Lung (tissue), 12 donors: Measurements from ENCODE around the gene ACAD8. TPM values are rescaled to one million over a fixed set of nuclear protein-coding genes. Genes with fewer than 3 reads are reported as not detected.

ENCODE experiments used
- ATAC-seq: fragments of 200-7000 bp; cut with Tn5 transposase; one replicate; pipeline ENCODE4 v1.9.1; 2020; ENCODE audit warnings: moderate number of reproducible peaks; ENCODE audit not compliant: insufficient read depth, low FRiP score
- DNase-seq, 3 donors: peaks; one replicate each; pipeline ENCODE4 v3.0.0-alpha.2; 2013 to 2017
- H3K27ac ChIP-seq, 2 donors: one replicate each; pipeline ENCODE4 v1.5.1; 2013; ENCODE audit warnings: mild to moderate bottlenecking in 2 of 2, moderate library complexity in 2 of 2, control low read depth in 1 of 2, inconsistent platforms in 1 of 2, low read depth in 1 of 2, low read length in 1 of 2
- H3K27me3 ChIP-seq, 3 donors: one replicate each; pipeline ENCODE4 v1.5.1; 2013; ENCODE audit warnings: low read length in 2 of 3; ENCODE audit not compliant: control insufficient read depth in 3 of 3, insufficient read depth in 3 of 3
- H3K36me3 ChIP-seq, 4 donors: one replicate each; pipeline ENCODE4 v1.5.1; 2013; ENCODE audit warnings: low read length in 4 of 4, mild to moderate bottlenecking in 1 of 4, moderate library complexity in 1 of 4; ENCODE audit not compliant: control insufficient read depth in 4 of 4, insufficient read depth in 4 of 4
- H3K4me1 ChIP-seq, 5 donors: one replicate each; pipeline ENCODE4 v1.5.1; 2013; ENCODE audit warnings: low read length in 5 of 5, mild to moderate bottlenecking in 2 of 5, moderate library complexity in 1 of 5; ENCODE audit not compliant: control insufficient read depth in 5 of 5, insufficient read depth in 5 of 5
- H3K4me3 ChIP-seq: one replicate; pipeline ENCODE4 v1.5.1; 2013; ENCODE audit warnings: mild to moderate bottlenecking, control low read depth, moderate library complexity
- H3K9ac ChIP-seq, 2 donors: one replicate each; pipeline ENCODE4 v1.5.1; 2013; ENCODE audit warnings: low read length in 2 of 2, control low read depth in 1 of 2; ENCODE audit not compliant: insufficient read depth in 1 of 2
- H3K9me3 ChIP-seq, 4 donors: one replicate each; pipeline ENCODE4 v1.5.1; 2013; ENCODE audit warnings: low read length in 3 of 4, mild to moderate bottlenecking in 1 of 4, moderate library complexity in 1 of 4; ENCODE audit not compliant: control insufficient read depth in 4 of 4, insufficient read depth in 3 of 4
- WGBS, 2 donors: extraction: QIAGEN DNeasy Blood & Tissue Kit; methylation state at CpG; one replicate each; pipeline ENCODE4 v1.1.7; 2013; 5-methylcytosine and 5-hydroxymethylcytosine counted together
- polyA plus RNA-seq, 2 donors: library from polyadenylated mRNA; stranded (reverse); fragments of 200-250 nt; gene quantifications; one replicate each; pipeline ENCODE4 v1.2.1, GENCODE V29; 2013
- total RNA-seq, 2 donors: library from RNA; depleted of rRNA in 1 of 2; stranded (reverse); fragments of >200 nt in 1 of 2; gene quantifications; one replicate each; pipeline ENCODE4 v1.2.1, GENCODE V29; 2014 to 2021
- TF ChIP-seq, protein P1 (sequence below): IDR thresholded peaks from 2 replicates; pipeline ENCODE4 v1.5.1; 2012; ENCODE audit warnings: mild to moderate bottlenecking; ENCODE audit errors: control extremely low read depth, extremely low read depth
- donor health status: control.
- donor health status: control.
- donor health status: Bipolar disorder and iron deficiency.
- donor health status: healthy.
- donor health status: DM: yes; HTN: yes; CAD: no.

Gene ACAD8
- total and polyA plus RNA-seq, 4 donors: 24.7 to 36.3 (median 30.0) TPM

DNA sequence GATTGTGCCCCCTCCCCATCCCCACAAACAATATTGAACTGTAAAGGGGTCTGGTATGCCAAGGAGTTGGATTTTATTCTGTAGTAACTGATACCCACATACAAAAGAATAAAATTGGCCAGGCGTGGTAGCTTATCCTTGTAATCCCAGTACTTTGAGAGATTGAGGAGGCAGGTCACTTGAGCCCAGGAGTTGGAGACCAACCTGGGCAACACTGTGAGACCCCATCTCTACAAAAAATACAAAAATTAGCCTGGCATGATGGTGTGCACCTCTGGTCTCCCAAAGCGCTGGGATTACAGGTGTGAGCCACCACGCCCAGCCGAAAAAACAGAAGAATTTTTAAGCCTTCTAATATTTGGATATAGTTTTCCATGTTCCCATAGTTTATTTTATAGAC lies 18.6 kb downstream of the ACAD8 start:
- no peak for DNase-seq
- 91 to 92% methylated on average over 4 of the region's 4 CpGs for WGBS, 2 donors
- Histone ChIP-seq H3K9me3 (no peaks in the 10 kb centered on the region), H3K4me1 (peaks cover 0 to 18% (median 0%) of the 10 kb centered on the region in 5 donors), H3K4me3 (no peak overlapping the region), H3K27me3 (peaks cover 6 to 59% (median 49%) of the 10 kb centered on the region in 3 donors), H3K36me3 (no peaks in the 10 kb centered on the region), H3K9ac (no peak overlapping the region), H3K27ac (no peak overlapping the region)
- no peak for ATAC-seq
- TF ChIP-seq, protein P1, sequence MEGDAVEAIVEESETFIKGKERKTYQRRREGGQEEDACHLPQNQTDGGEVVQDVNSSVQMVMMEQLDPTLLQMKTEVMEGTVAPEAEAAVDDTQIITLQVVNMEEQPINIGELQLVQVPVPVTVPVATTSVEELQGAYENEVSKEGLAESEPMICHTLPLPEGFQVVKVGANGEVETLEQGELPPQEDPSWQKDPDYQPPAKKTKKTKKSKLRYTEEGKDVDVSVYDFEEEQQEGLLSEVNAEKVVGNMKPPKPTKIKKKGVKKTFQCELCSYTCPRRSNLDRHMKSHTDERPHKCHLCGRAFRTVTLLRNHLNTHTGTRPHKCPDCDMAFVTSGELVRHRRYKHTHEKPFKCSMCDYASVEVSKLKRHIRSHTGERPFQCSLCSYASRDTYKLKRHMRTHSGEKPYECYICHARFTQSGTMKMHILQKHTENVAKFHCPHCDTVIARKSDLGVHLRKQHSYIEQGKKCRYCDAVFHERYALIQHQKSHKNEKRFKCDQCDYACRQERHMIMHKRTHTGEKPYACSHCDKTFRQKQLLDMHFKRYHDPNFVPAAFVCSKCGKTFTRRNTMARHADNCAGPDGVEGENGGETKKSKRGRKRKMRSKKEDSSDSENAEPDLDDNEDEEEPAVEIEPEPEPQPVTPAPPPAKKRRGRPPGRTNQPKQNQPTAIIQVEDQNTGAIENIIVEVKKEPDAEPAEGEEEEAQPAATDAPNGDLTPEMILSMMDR: no peak

- 37 to 39% methylated on average over 18 of the region's 18 CpGs for WGBS, 2 donors
- TF ChIP-seq, protein P1: no peak
- Histone ChIP-seq H3K36me3 (no peaks in the 10 kb centered on the region), H3K4me1 (peaks cover 0 to 21% (median 0%) of the 10 kb centered on the region in 5 donors), H3K9me3 (peaks cover 0 to under 1% (median 0%) of the 10 kb centered on the region in 4 donors), H3K9ac (no peak overlapping the region), H3K27me3 (peaks cover 6 to 62% (median 56%) of the 10 kb centered on the region in 3 donors), H3K27ac (no peak overlapping the region), H3K4me3 (no peak overlapping the region)
- DNase-seq: peak; percentile 77 to 89 (median 84)
- ATAC-seq: no peak
Observed at GRCh38 chr11:134272381-134273316, 19.3 kb downstream of the ACAD8 start.

- Histone ChIP-seq H3K9me3 (peaks cover 0 to 4% (median under 1%) of the 10 kb centered on the region in 4 donors), H3K36me3 (no peaks in the 10 kb centered on the region), H3K9ac (no peak overlapping the region), H3K27ac (no peak overlapping the region), H3K4me3 (no peak overlapping the region), H3K27me3 (peaks cover 6 to 68% (median 63%) of the 10 kb centered on the region in 3 donors), H3K4me1 (peaks cover 0 to 21% (median 0%) of the 10 kb centered on the region in 5 donors)
- DNase-seq (no peak), ATAC-seq (no peak)
- 31 to 50% methylated on average over 3 of the region's 3 CpGs for WGBS, 2 donors
- TF ChIP-seq, protein P1: no peak
Observed at GRCh38 chr11:134273317-134273712, 19.9 kb downstream of the ACAD8 start.
